Astrocyte (in vitro differentiated cells and primary cell): ENCODE measurements around the gene CCL26. TPM values are rescaled to one million over a fixed set of nuclear protein-coding genes. Genes with fewer than 3 reads are reported as not detected.

Experiments
- DNase-seq: peaks from one replicate; pipeline ENCODE4 v3.0.0-alpha.2; 2010; ENCODE audit warnings: low read depth
- FAIRE-seq: peaks from 2 replicates; lab custom pipeline; 2011; peaks lifted over from hg19 to GRCh38; lab: Jason Lieb, UNC
- H2AFZ ChIP-seq: 2 replicates; pipeline ENCODE4 v1.6.0; 2012; ENCODE audit warnings: low read depth, low read length, inconsistent platforms
- H3K27ac ChIP-seq: 2 replicates; pipeline ENCODE4 v1.5.1; 2011; ENCODE audit warnings: low read depth, low read length, inconsistent platforms
- H3K27me3 ChIP-seq: 2 replicates; pipeline ENCODE4 v1.6.0; 2011; ENCODE audit warnings: low read length, inconsistent platforms; ENCODE audit not compliant: insufficient read depth
- H3K36me3 ChIP-seq: 2 replicates; pipeline ENCODE4 v1.5.1; 2011; ENCODE audit warnings: low read length, inconsistent platforms; ENCODE audit not compliant: insufficient read depth
- H3K4me1 ChIP-seq: 2 replicates; pipeline ENCODE4 v1.5.1; 2011; ENCODE audit warnings: low read length, inconsistent platforms; ENCODE audit not compliant: insufficient read depth
- H3K4me2 ChIP-seq: 2 replicates; pipeline ENCODE4 v1.6.0; 2012; ENCODE audit warnings: low read length, inconsistent platforms
- H3K4me3 ChIP-seq: 2 replicates; pipeline ENCODE4 v1.5.1; 2011; ENCODE audit warnings: low read depth, mild to moderate bottlenecking, low read length, inconsistent platforms; ENCODE audit not compliant: insufficient read depth
- H3K79me2 ChIP-seq: 2 replicates; pipeline ENCODE4 v1.6.0; 2012; ENCODE audit warnings: mild to moderate bottlenecking, low read length, inconsistent platforms; ENCODE audit not compliant: insufficient read depth
- H3K9ac ChIP-seq: 2 replicates; pipeline ENCODE4 v1.6.0; 2012; ENCODE audit warnings: mild to moderate bottlenecking, low read length, inconsistent platforms
- H3K9me3 ChIP-seq: 2 replicates; pipeline ENCODE4 v1.5.1; 2012; ENCODE audit warnings: low read depth, mild to moderate bottlenecking, low read length, inconsistent platforms; ENCODE audit not compliant: insufficient read depth
- H4K20me1 ChIP-seq: 2 replicates; pipeline ENCODE4 v1.6.0; 2012; ENCODE audit warnings: low read length, inconsistent platforms; ENCODE audit not compliant: insufficient read depth
- H3K27ac Mint-ChIP-seq: one replicate; pipeline ENCODE4 v1.8.0; 2021; ENCODE audit warnings: mild to moderate bottlenecking, mixed read lengths; ENCODE audit not compliant: unreplicated experiment
- H3K27me3 Mint-ChIP-seq: one replicate; pipeline ENCODE4 v1.8.0; 2021; ENCODE audit warnings: low read depth, mixed read lengths; ENCODE audit not compliant: unreplicated experiment
- H3K36me3 Mint-ChIP-seq: one replicate; pipeline ENCODE4 v1.8.0; 2021; ENCODE audit warnings: low read depth, mixed read lengths; ENCODE audit not compliant: unreplicated experiment
- H3K4me1 Mint-ChIP-seq: one replicate; pipeline ENCODE4 v1.8.0; 2021; ENCODE audit warnings: low read depth, mixed read lengths; ENCODE audit not compliant: unreplicated experiment
- H3K4me3 Mint-ChIP-seq: one replicate; pipeline ENCODE4 v1.8.0; 2021; ENCODE audit warnings: mild to moderate bottlenecking, moderate library complexity, mixed read lengths; ENCODE audit not compliant: unreplicated experiment
- H3K9me3 Mint-ChIP-seq: one replicate; pipeline ENCODE4 v1.8.0; 2021; ENCODE audit warnings: mild to moderate bottlenecking, mixed read lengths; ENCODE audit not compliant: unreplicated experiment
- EZH2 ChIP-seq: IDR thresholded peaks from 2 replicates; pipeline ENCODE4 v1.6.1; 2012; ENCODE audit warnings: mild to moderate bottlenecking, low read length, inconsistent platforms; ENCODE audit not compliant: insufficient read depth
- total RNA-seq: library from RNA; stranded (reverse); gene quantifications from 2 replicates; pipeline ENCODE4 v1.2.1, GENCODE V29; 2021
- TF ChIP-seq, protein P1 (sequence below): IDR thresholded peaks from 2 replicates; pipeline ENCODE4 v1.5.1; 2011; ENCODE audit warnings: low read depth, mild to moderate bottlenecking, inconsistent platforms, low read length, moderate library complexity; ENCODE audit not compliant: insufficient read depth

The CCL26 gene
- total RNA-seq, 1 donor from 2014 or later, result not detected

DNA sequence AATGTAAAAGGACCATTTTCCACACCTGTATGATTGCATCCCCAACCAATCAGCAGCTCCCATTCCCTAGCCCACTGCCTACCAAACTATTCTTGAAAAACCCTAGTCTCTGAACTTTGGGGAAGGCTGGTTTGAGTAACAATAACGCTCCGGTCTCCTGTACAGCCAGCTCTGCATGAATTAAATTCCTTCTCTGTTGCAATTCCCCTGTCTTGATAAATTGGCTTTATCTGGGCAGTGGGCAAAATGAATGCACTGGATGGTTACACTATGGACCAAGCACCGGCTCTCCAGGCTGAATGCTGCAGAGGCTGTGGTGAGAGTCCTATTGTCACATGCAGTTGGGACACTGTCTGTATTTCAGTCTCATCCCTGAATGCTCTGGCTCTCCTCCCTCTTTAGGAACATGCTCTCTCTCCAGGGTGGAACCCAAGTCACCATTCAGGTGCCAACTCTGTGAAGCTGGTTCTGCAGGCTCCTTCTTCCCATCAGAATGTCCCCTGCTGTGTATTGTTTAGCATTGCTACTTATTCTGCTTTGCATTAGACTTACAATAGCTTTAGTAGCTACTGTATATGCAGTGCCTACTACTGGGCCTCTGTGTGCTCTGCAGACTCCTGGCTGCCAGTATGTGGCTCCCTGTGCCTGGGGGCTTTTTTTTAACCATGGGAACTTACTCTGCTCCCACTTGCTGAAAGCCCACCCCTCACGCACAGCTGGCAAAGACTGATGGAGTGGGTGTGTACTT is 34.7 kb upstream of the CCL26 start:
- Histone ChIP-seq H3K4me3 (no peak overlapping the region), H3K9ac (no peak overlapping the region), H2AFZ (no peak overlapping the region), H3K9me3 (peaks cover 9% of the 10 kb centered on the region), H3K4me1 (no peaks in the 10 kb centered on the region), H4K20me1 (no peaks in the 10 kb centered on the region), H3K79me2 (no peaks in the 10 kb centered on the region), H3K27me3 (peaks cover 2% of the 10 kb centered on the region), H3K4me2 (no peak overlapping the region), H3K27ac (no peak overlapping the region), H3K36me3 (no peaks in the 10 kb centered on the region)
- Mint-ChIP-seq H3K4me3 (no peak overlapping the region), H3K4me1 (no peaks in the 10 kb centered on the region), H3K27ac (no peak overlapping the region), H3K36me3 (no peaks in the 10 kb centered on the region), H3K27me3 (peaks cover 4% of the 10 kb centered on the region), H3K9me3 (peaks cover 7% of the 10 kb centered on the region)
- DNase-seq (no peak), FAIRE-seq (no peak)
- TF ChIP-seq EZH2, result no peak
- TF ChIP-seq, protein P1, sequence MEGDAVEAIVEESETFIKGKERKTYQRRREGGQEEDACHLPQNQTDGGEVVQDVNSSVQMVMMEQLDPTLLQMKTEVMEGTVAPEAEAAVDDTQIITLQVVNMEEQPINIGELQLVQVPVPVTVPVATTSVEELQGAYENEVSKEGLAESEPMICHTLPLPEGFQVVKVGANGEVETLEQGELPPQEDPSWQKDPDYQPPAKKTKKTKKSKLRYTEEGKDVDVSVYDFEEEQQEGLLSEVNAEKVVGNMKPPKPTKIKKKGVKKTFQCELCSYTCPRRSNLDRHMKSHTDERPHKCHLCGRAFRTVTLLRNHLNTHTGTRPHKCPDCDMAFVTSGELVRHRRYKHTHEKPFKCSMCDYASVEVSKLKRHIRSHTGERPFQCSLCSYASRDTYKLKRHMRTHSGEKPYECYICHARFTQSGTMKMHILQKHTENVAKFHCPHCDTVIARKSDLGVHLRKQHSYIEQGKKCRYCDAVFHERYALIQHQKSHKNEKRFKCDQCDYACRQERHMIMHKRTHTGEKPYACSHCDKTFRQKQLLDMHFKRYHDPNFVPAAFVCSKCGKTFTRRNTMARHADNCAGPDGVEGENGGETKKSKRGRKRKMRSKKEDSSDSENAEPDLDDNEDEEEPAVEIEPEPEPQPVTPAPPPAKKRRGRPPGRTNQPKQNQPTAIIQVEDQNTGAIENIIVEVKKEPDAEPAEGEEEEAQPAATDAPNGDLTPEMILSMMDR, result no peak

DNA sequence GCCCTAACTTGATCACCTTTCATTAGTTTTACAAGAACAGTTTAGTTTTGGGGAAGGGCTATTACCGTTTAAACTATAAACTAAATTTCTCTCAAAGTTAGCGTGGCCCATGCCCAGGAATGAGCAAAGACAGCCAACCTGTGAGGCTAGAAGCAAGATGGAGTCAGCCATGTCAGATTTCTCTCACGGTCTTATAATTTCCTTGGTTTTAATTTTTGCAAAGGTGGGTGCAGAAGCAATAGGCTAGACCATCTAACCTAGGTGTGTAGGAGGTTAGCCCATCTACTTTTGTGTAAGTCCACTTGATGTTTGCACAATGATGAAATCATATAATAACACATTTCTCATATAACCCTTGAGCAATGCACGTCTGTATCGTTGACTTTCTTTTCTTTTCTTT is 32.7 kb upstream of the CCL26 start:
- no peak overlapping the region for H3K4me3 ChIP-seq
- H3K9ac ChIP-seq, result no peak overlapping the region
- H3K27ac Mint-ChIP-seq, result no peak overlapping the region
- no peak overlapping the region for H3K4me3 Mint-ChIP-seq
- H3K4me1 Mint-ChIP-seq, result no peaks in the 10 kb centered on the region
- no peak for DNase-seq
- TF ChIP-seq, protein P1, result no peak
- no peak for TF ChIP-seq EZH2
- no peak overlapping the region for H3K4me2 ChIP-seq
- H3K9me3 ChIP-seq, result peaks cover 9% of the 10 kb centered on the region
- no peaks in the 10 kb centered on the region for H3K36me3 ChIP-seq
- H2AFZ ChIP-seq, result no peak overlapping the region
- H3K79me2 ChIP-seq, result no peaks in the 10 kb centered on the region
- no peaks in the 10 kb centered on the region for H3K36me3 Mint-ChIP-seq
- no peaks in the 10 kb centered on the region for H3K4me1 ChIP-seq
- peaks cover 4% of the 10 kb centered on the region for H3K27me3 Mint-ChIP-seq
- H4K20me1 ChIP-seq, result no peaks in the 10 kb centered on the region
- peaks cover 7% of the 10 kb centered on the region for H3K9me3 Mint-ChIP-seq
- no peak for FAIRE-seq
- no peak overlapping the region for H3K27ac ChIP-seq
- H3K27me3 ChIP-seq, result peaks cover 2% of the 10 kb centered on the region

DNA sequence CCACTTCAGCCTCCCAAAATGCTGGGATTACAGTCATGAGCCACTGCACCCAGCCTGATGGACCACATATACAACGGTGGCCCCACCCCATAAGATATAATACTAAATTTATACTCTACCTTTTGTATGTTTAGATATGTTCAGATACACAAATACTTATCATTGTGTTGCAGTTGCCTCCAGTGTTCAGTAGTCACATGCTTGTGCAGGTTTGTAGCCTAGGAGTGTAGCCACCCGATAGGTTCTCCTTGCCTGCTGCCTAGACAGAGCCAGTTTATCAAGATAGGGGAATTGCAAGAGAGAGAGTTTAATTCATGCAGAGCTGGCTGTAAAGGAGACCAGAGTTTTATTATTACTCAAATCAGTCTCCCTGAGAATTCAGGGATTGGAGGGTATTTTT is 32.0 kb upstream of the CCL26 start:
- Histone ChIP-seq H4K20me1 (no peaks in the 10 kb centered on the region), H3K4me1 (no peaks in the 10 kb centered on the region), H3K9me3 (peaks cover 9% of the 10 kb centered on the region), H3K9ac (no peak overlapping the region), H3K27me3 (peaks cover 2% of the 10 kb centered on the region), H3K79me2 (no peaks in the 10 kb centered on the region), H3K4me3 (no peak overlapping the region), H3K27ac (no peak overlapping the region), H3K4me2 (no peak overlapping the region), H2AFZ (no peak overlapping the region), H3K36me3 (no peaks in the 10 kb centered on the region)
- peaks cover 7% of the 10 kb centered on the region for H3K9me3 Mint-ChIP-seq
- TF ChIP-seq EZH2, result no peak
- TF ChIP-seq, protein P1, result no peak
- FAIRE-seq (no peak), DNase-seq (no peak)
- no peaks in the 10 kb centered on the region for H3K4me1 Mint-ChIP-seq
- H3K4me3 Mint-ChIP-seq, result no peak overlapping the region
- no peaks in the 10 kb centered on the region for H3K36me3 Mint-ChIP-seq
- peaks cover 4% of the 10 kb centered on the region for H3K27me3 Mint-ChIP-seq
- H3K27ac Mint-ChIP-seq, result no peak overlapping the region
